Tibial nerve (tissue), 4 donors: ENCODE results near the gene LRRC8D. TPM values are rescaled to one million over a fixed set of nuclear protein-coding genes. Genes with fewer than 3 reads are reported as not detected.

Experiments used
- DNase-seq, 2 donors: peaks; one replicate each; pipeline ENCODE4 v3.0.0-alpha.2; 2019; ENCODE audit warnings: low spot score in 2 of 2
- H3K27ac ChIP-seq, 4 donors: fragments of 200-600 bp; sonication (generic) in 3 of 4; one replicate each; pipeline ENCODE4 v1.5.1; 2017 to 2019; ENCODE audit warnings: mild to moderate bottlenecking in 1 of 4
- H3K27me3 ChIP-seq, 2 donors: fragments of 200-600 bp; sonication (generic) in 1 of 2; one replicate each; pipeline versions ENCODE4 v1.5.1 to v1.6.0; 2017 to 2019
- H3K36me3 ChIP-seq, 3 donors: fragments of 200-600 bp; sonication (generic); one replicate each; pipeline ENCODE4 v1.5.1; 2018 to 2019
- H3K4me1 ChIP-seq, 4 donors: fragments of 200-600 bp; sonication (generic) in 3 of 4; one replicate each; pipeline ENCODE4 v1.5.1; 2017 to 2019
- H3K4me3 ChIP-seq, 4 donors: fragments of 200-600 bp; sonication (generic) in 3 of 4; one replicate each; pipeline ENCODE4 v1.5.1; 2017 to 2019; ENCODE audit warnings: mild to moderate bottlenecking in 1 of 4, moderate library complexity in 1 of 4
- H3K9me3 ChIP-seq, 4 donors: fragments of 200-600 bp; sonication (generic) in 3 of 4; one replicate each; pipeline ENCODE4 v1.5.1; 2017 to 2019
- CTCF ChIP-seq, 5 experiments: fragments of 200-600 bp in 3 of 5; fragments of 450-650 bp in 2 of 5; sonication (generic) in 3 of 5; IDR thresholded peaks; one replicate each; pipeline ENCODE4 v1.5.1; 2016 to 2019; ENCODE audit warnings: antibody characterized with exemption in 5 of 5, mild to moderate bottlenecking in 3 of 5, moderate library complexity in 2 of 5
- EP300 ChIP-seq, 2 donors: sonication (generic); formaldehyde crosslinking; IDR thresholded peaks; one replicate each; pipeline ENCODE4 v1.6.1; 2017; ENCODE audit warnings: antibody characterized with exemption in 2 of 2, mild to moderate bottlenecking in 1 of 2
- POLR2A ChIP-seq, 2 donors: fragments of 450-650 bp; IDR thresholded peaks; one replicate each; pipeline ENCODE4 v1.6.1; 2017; ENCODE audit warnings: antibody characterized with exemption in 2 of 2, mild to moderate bottlenecking in 2 of 2, moderate library complexity in 2 of 2
- WGBS, 2 donors: methylation state at CpG; one replicate each; pipeline ENCODE4 v1.1.5; 2018; 5-methylcytosine and 5-hydroxymethylcytosine counted together
- total RNA-seq, 4 donors: library from RNA; depleted of rRNA; stranded (reverse); fragments of >200 nt; gene quantifications; one replicate each; pipeline ENCODE4 v1.1.0, GENCODE V29; 2016

Gene LRRC8D
- total RNA-seq, 4 donors from 2014 or later: 11.1 to 19.0 (median 15.3) TPM

- H3K4me3 ChIP-seq: peak overlapping the region; percentile 65 to 93 (median 86)
- H3K36me3 ChIP-seq: no peaks in the 10 kb centered on the region
- H3K27ac ChIP-seq: peak overlapping the region in 3 of 4 donors; percentile 61 to 86 (median 85)
- WGBS, 2 donors: 59 to 66% methylated on average over 17 of the region's 17 CpGs
- DNase-seq: no peak
- no peaks in the 10 kb centered on the region for H3K27me3 ChIP-seq
- H3K9me3 ChIP-seq: no peaks in the 10 kb centered on the region
- TF ChIP-seq CTCF (IDR thresholded peaks at IDR 0.05) (no peak), EP300 (IDR thresholded peaks at IDR 0.05) (no peak), POLR2A (IDR thresholded peaks at IDR 0.05) (no peak)
- peaks cover 0 to 26% (median 10%) of the 10 kb centered on the region in 4 donors for H3K4me1 ChIP-seq
These were observed 1.5 kb downstream of the LRRC8D start for GRCh38 chr1:89822109-89822962.

- TF ChIP-seq EP300 (IDR thresholded peaks at IDR 0.05): peak in 1 of 2 donors; percentile 28
- TF ChIP-seq CTCF (IDR thresholded peaks at IDR 0.05): no peak
- no peak for TF ChIP-seq POLR2A (IDR thresholded peaks at IDR 0.05)
- Histone ChIP-seq H3K27ac (peak overlapping the region in 1 of 4 donors; percentile 86), H3K27me3 (no peaks in the 10 kb centered on the region), H3K36me3 (no peaks in the 10 kb centered on the region), H3K4me3 (no peak overlapping the region), H3K9me3 (no peaks in the 10 kb centered on the region), H3K4me1 (peaks cover 0 to 26% (median 10%) of the 10 kb centered on the region in 4 donors)
- 45 to 53% methylated on average over 4 of the region's 4 CpGs for WGBS, 2 donors
- no peak for DNase-seq
These were observed 2.3 kb downstream of the LRRC8D start for GRCh38 chr1:89822999-89823628.

- TF ChIP-seq EP300 (IDR thresholded peaks at IDR 0.05): no peak
- no peak for TF ChIP-seq CTCF (IDR thresholded peaks at IDR 0.05)
- TF ChIP-seq POLR2A (IDR thresholded peaks at IDR 0.05): no peak
- Histone ChIP-seq H3K36me3 (no peaks in the 10 kb centered on the region), H3K27me3 (no peaks in the 10 kb centered on the region), H3K4me1 (peaks cover 0 to 26% (median 10%) of the 10 kb centered on the region in 4 donors), H3K9me3 (no peaks in the 10 kb centered on the region), H3K4me3 (no peak overlapping the region), H3K27ac (peak overlapping the region in 1 of 4 donors; percentile 42)
- DNase-seq: no peak
- 69 to 75% methylated on average over 6 of the region's 6 CpGs for WGBS, 2 donors
These were observed 3.0 kb downstream of the LRRC8D start for GRCh38 chr1:89823679-89824292.

- WGBS, 2 donors: 59 to 61% methylated on average over 3 of the region's 3 CpGs
- TF ChIP-seq POLR2A (IDR thresholded peaks at IDR 0.05): no peak
- peaks cover 0 to 29% (median 13%) of the 10 kb centered on the region in 4 donors for H3K4me1 ChIP-seq
- no peak overlapping the region for H3K27ac ChIP-seq
- H3K4me3 ChIP-seq: no peak overlapping the region
- no peaks in the 10 kb centered on the region for H3K36me3 ChIP-seq
- H3K9me3 ChIP-seq: no peaks in the 10 kb centered on the region
- no peak for DNase-seq
- H3K27me3 ChIP-seq: no peaks in the 10 kb centered on the region
These were observed 5.8 kb downstream of the LRRC8D start for GRCh38 chr1:89826594-89826993.

- no peaks in the 10 kb centered on the region for H3K9me3 ChIP-seq
- no peak for TF ChIP-seq EP300 (IDR thresholded peaks at IDR 0.05)
- WGBS, 2 donors: 97% methylated on average over 3 of the region's 3 CpGs
These were observed 6.5 kb downstream of the LRRC8D start for GRCh38 chr1:89827330-89827729.

More at GRCh38 chr1:89827330-89827729, 6.5 kb downstream of the LRRC8D start:
- Histone ChIP-seq H3K27me3 (no peaks in the 10 kb centered on the region), H3K27ac (no peak overlapping the region), H3K36me3 (no peaks in the 10 kb centered on the region), H3K4me1 (peaks cover 0 to 29% (median 11%) of the 10 kb centered on the region in 4 donors), H3K4me3 (no peak overlapping the region)
- no peak for DNase-seq
